HG02981 (cell line): ENCODE results near the gene ESD.
A peak's percentile ranks its signal among the peaks of the same experiment; 100 is the strongest.
"Not testable (repeated sequence)": the region's sequence is repeated elsewhere in the genome, so short reads cannot be mapped to it uniquely, and the experiment has no call there.

Source experiments
- ATAC-seq: cut with Tn5 transposase; IDR thresholded peaks from one replicate; pipeline ENCODE4 v1.9.1; 2021; ENCODE audit warnings: mild to moderate bottlenecking, moderate library complexity; ENCODE audit not compliant: unreplicated experiment

Gene ESD

GRCh38 chr13:46796129-46796514, 839 bp downstream of the ESD start:
- no peak for ATAC-seq

DNA sequence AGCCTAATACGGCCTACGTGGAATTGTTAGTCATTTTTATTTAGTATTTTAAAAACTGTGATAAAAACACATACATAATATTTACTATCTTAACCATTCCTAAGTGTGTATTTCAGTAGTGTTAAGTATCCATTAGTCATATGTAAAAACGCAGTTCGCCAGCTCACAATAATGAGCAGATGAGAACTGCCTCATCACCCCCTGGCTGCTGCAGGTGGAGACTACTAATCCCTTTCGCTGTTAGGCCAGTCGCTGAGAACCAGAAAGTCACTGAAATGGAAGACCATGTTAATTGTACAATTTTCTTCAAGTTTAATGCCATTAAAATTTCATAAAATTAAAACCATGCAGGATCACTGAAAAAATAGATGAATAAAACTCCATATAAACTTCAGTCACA, 1.6 kb downstream of the ESD start:
- ATAC-seq: no peak

- no peak for ATAC-seq
These were observed 13.5 kb downstream of the ESD start for GRCh38 chr13:46783504-46783903.

DNA sequence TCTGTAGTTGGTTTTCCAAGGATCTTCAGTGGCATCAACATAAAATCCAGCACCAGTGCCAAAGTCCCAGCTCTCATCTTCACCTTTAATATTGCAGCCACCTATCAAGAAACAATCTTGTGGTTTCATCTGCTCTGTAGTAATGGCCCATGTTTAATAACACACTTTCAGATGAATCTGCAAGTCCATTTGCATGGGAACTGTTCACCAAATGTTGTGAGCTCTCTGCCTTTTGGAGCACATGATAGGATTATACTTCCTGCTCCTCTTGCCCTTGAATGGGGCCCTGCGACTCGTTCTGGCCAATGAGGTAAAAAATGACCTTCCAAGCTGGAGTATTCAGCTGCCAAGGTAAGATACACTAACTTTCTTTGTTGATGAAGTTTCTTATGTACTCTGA, 14.3 kb downstream of the ESD start:
- ATAC-seq: no peak

DNA sequence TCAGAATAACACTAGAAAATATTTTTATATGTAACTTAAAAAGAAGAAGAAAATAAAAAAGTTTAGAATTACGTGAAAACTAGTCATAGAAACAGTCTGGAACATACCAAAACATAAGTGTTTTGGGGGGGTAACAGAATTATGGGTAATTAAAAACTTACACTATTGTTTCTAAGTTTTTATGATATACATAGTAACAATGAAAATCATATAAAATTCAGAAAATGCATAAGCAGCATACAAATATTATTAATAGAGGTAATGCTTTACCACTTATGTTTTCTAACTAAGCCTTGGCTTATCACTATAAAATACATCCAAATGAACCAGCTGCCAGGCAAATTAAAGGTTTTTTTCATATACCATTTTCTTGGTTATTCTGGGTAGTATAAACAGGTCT, 14.9 kb downstream of the ESD start:
- ATAC-seq: no peak

DNA sequence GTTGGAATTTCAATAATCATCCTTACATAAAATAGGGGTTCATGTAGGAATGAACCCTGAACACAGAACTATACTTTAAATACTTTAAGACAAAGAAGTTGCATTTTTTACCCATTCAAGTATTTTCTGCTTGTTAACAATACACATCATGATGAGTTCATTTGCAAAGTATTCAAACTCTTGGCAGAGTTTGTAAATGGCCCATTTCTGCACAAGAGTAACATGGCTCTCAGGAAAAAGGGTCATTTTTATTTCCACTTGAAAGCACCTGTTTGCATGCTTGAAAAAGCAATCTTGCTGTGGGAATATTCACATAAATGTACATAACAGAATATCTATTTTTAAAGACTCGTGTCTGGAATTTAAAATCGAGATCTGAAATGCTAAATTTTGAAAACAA, 18.1 kb downstream of the ESD start:
- no peak for ATAC-seq

GRCh38 chr13:46778095-46778494, 18.9 kb downstream of the ESD start:
- no peak for ATAC-seq

- ATAC-seq: no peak
These were observed 21.4 kb downstream of the ESD start for GRCh38 chr13:46775385-46776107.

DNA sequence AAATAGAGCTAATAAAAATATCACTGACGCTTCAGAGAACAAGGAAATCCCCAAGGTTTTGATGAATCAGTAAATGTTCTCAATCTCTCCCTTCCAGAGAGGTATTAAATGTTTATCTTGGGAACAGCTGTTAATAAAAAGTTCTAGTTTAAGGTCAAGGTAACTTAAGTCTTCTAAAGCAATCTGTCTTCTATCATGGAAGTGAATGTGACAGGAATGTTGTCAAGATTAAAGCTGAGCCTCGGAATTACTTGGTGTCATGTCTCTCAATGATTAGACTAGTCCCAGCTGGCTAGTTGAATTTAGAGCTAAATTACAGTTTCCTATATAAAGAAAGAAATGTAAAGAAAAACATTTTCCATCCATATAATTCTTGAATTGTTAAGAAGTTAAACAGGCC, 23.4 kb downstream of the ESD start:
- ATAC-seq: no peak

DNA sequence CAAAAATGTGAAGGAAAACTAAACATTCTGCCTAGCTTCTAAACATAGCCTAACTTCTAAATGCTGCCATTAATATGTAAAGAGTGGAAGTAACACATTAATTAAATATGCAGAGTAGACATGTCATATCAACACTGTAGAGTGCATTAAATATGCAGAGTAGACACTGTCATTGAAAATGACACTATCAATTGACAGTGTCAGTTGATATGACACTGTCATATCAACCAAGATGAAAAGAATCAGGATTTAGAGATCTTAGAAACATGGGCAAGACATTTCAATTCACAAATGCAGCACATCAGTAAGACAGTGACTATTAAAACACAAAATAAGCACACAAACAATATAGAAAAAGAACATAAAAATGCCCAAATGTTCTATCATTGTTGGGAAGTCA, 25.3 kb downstream of the ESD start:
- no peak for ATAC-seq

DNA sequence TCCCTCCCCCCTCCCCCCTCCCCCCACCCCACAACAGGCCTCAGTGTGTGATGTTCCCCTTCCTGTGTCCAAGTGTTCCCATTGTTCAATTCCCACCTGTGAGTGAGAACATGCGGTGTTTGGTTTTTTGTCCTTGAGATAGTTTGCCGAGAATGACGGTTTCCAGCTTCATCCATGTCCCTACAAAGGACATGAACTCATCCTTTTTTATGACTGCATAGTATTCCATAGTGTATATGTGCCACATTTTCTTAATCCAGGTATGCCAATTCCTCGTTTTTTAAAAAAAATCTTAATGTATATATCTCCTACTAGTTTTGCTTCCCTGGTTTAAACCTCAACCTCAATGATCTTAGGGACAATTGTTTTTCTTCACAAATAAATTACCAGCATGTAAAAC, 27.0 kb downstream of the ESD start:
- not testable (repeated sequence) for ATAC-seq

DNA sequence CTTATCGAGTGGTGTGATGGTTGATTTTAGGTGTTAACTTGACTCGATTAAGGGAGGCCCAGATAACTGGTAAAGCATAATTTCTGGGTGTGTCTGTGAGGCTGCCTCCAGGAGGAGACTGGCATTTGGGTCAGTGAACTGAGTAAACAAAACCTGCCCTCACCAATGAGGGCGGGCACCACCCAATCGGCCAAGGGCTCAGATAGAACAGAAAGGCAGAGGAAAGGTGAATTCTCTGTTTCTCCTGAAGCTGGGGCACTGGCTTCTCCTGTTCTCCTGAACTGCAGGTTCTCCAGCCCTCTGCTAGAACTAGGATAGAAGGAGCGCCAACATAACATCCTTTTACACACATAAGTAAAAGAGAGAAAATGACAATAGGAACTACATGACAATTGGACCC, 35.1 kb downstream of the ESD start:
- ATAC-seq: no peak

DNA sequence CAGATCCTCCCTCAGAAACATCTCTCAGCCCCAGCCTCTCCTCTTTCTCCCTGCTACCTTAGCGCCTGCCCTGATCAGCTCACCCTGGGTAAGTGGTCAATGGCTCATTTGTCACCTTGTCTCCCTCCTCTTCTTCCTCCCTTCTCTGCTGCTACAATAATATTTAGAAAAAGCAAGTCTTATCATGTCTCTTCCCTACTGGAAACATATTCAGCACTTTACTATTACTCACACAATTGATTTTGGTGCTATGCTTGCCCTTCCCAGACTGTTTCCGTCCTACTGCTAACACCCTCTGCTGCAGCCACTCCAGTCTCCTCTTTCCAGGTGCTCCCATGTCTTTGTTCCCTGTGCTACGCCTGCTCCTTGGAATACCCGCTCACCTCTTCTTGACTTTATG, 35.8 kb downstream of the ESD start:
- no peak for ATAC-seq

GRCh38 chr13:46759846-46760245, 37.1 kb downstream of the ESD start:
- no peak for ATAC-seq

- ATAC-seq: no peak
These were observed 39.3 kb downstream of the ESD start for GRCh38 chr13:46757640-46758039.

DNA sequence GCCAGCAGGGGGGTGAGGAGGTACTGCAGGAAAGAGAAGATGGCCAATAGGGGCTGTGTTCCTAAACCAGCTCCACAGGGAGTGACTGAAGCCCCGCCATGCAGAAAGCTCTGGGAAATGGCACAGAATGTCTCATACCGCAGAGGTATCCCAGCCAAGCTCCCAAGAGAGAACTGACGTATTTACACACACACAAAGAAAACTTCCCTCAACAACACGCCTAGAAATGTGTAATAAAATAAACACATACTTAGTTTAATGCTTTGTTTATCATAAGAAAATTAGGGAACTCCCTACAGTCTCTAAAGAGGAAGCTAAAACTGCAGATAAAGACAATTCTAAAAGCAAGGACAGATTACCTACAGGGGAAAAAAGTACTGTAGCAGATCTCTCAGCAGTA, 40.0 kb downstream of the ESD start:
- no peak for ATAC-seq

DNA sequence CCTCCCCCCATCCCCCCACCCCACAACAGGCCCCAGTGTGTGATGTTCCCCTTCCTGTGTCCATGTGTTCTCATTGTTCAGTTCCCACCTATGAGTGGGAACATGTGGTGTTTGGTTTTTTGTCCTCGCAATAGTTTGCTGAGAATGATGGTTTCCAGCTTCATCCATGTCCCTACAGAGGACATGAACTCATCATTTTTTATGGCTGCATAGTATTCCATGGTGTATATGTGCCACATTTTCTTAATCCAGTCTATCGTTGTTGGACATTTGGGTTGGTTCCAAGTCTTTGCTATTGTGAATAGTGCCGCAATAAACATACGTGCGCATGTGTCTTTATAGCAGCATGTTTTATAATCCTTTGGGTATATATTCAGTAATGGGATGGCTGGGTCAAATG, 41.5 kb downstream of the ESD start:
- ATAC-seq: not testable (repeated sequence)

GRCh38 chr13:46754812-46755211, 42.1 kb downstream of the ESD start:
- ATAC-seq: no peak

DNA sequence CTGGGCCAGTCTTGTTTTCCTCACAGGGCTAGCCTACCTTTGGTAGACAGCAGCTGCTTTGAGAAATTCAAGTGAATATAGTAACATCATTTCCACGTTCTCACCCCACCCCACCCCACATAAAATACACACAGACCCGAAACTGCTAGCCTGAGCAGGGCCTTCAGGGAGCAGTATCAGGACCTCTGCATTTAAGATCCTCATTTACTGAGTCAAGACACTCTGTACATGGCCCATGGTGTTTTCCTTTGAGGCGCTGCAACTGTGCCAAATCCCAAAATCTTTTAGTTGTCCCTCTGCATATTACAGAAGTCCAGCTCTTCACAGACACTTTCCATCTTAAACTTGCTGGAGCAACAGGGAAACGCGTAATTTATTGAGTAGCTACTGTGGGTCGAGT, 43.0 kb downstream of the ESD start:
- ATAC-seq: no peak

DNA sequence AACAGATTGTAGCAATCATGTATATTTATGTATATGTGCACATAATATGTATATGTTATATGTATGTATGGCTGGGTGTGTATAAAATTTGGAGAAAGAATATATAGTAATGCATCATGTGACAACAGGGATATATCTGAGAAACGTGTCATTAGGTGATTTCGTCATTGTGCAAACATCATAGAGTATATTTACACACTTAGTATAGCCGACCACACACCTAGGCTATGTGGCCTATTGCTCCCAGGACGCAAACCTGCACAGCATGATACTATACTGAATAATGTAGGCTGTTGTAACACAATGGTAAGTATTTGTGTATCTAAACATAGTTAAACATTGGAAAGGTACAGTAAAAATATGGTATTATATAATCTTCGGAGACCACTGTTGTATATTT, 43.8 kb downstream of the ESD start:
- ATAC-seq: no peak

GRCh38 chr13:46751811-46752635, 44.9 kb downstream of the ESD start:
- peak; percentile 83 for ATAC-seq

- ATAC-seq: no peak
These were observed 47.0 kb downstream of the ESD start for GRCh38 chr13:46749951-46750350.

DNA sequence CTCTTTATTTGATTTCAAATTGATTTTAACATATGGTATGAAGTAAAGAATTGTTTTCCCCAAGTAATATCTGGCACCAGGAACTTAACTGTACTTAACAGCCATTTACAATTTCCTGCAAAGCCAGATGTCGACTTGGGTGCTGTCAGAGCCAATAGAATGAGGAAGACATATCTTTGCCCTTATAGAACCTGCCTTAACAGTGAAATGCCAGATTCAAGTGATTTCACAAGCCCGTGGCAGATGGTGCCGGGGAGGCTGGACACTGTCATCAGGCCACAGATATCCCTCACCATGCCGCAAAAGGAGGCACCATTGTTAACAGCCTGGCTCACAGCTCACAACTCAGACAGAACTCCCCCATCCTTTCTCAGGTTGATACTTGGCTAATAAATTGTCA, 48.7 kb downstream of the ESD start:
- no peak for ATAC-seq
